NB4 (cell line): ENCODE data around the gene CDK5R2.

Experiments
- CTCF ChIP-seq: IDR thresholded peaks from one replicate; pipeline ENCODE4 v1.5.1; 2012; ENCODE audit warnings: low read depth, low read length
- MAX ChIP-seq: IDR thresholded peaks from 2 replicates; pipeline ENCODE4 v1.6.1; 2011; ENCODE audit warnings: low read depth, low read length
- MYC ChIP-seq: IDR thresholded peaks from 2 replicates; pipeline ENCODE4 v1.6.1; 2011; ENCODE audit warnings: low read depth, low read length
- POLR2A ChIP-seq: IDR thresholded peaks from 2 replicates; pipeline ENCODE4 v1.6.1; 2011; ENCODE audit warnings: mild to moderate bottlenecking; ENCODE audit not compliant: insufficient read length; ENCODE audit errors: extremely low read depth

GRCh38 chr2:218990612-218991011 lies 31.1 kb downstream of the CDK5R2 start:
- no peak for TF ChIP-seq POLR2A
- no peak for TF ChIP-seq CTCF
- no peak for TF ChIP-seq MAX
- no peak for TF ChIP-seq MYC
